ENCODE results near the gene BRSK2.
A peak's percentile ranks its signal among the peaks of the same experiment; 100 is the strongest.

BRSK2 gene

DNA sequence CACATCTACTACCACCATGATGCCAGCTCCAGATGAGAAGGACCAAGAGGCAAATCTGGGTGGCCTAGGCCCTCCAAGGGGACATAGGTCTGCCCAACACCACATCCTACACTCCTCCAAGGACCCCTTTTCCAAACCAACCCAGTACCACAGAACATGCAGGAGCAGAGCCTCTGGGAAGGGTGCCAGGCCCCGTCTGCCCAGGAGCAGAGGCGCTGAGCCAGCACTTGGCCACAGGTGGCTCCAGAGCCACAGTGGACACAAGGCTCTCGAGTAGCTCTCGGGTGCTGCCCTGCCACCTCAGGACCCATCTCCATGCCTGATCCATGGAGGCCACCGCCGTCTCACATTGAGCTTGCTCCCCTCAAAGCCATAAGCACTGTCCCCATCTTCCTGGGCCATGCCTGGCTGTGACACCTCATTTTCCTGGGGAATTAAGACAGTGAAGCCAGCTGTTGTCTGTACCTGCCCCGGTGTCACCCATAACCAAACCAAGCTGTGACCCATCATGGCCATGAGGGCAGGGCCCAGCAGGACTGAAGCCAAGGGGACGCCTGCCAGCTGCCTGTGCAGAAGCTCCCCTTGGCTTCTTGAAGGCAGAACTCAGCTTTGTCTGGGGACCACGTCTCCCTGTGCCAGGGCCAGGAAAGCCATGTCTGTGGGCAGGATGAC, 89.4 kb downstream of the BRSK2 start:
- no peak for DNase-seq

DNA sequence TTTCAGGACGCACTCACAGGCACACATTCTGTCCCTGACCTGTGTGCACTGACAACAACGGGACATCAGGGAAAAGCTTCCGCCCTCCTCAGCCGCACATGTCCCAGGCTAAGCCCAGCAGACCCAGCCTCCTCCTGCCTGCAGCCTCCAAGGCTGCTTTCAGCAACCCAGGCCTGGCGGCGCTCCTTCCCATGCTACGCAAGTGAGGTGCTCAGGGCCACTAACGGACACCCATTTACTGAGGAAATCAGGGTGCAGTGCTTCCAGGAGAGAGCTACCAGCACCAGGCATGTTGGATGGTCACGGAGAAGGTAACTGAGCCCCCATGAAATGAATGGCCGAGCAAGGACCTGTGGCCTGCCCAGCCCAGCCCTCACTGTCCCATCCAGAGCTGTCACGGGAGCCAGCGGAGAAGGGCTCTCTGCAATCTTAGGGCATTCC, 90.0 kb downstream of the BRSK2 start:
- DNase-seq: no peak

DNA sequence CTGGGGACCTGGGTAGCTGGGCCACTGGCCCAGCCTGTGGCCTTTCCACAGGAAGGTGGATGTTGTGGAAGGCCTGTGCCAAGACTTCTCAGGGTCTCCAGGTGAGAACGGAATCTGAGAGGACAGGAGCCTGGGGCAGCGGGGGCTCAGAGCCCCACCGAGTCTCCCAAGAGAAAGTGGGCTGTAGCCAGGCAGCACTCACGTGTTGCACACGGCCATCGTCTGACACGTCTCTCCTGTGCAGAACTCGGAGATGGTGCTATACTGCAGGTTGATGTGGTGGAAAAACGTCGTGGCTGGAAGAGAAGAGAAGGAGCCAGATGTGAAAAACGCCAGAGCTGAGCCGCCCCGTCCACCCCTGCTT, 90.4 kb downstream of the BRSK2 start:
- no peak for DNase-seq

DNA sequence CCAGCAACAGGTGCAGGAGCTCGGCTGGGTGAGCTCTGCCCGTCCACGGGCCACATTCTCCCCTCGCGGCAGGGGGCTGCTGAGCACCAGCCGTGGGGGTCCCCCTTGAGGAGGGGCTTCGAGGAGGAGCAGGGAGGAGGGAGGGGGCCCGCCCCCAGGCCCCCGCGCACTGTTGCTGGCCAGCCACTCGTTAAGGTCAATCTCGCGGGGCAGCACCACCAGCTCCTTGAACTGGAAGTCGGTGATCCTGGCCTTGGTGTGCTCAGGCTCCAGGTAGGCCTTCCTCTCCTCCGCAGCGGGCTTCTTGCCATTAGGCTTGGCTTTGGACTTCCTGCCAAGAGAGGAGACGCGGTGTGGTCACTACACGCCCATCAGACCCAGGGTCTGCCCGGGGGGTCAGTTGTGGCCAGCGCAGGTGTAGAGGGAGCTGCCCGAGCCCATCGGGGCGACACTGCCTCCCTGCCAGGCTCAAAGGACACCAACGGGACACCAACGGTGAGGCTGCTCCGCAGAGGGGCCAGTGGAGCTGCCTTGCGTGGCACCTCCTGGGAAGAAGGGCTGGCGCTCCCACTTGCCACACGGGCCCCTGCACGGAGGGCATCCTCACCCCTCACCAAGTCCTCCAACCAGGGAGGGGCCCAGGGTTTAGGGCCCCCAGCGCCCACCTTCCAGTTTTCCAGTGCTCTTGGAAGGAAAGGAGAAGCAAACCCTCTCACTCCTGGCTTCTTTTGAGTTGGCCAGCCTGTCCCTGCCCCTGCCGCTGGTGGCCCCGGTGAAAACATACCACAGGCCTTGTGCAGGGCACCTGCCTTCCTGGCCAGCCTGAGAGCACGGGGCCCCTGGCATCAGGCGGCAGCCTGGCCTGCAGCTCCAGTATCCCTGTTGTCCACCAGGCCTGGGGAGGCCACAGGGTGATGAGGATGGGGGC, 91.1 kb downstream of the BRSK2 start:
- no peak for DNase-seq

DNA sequence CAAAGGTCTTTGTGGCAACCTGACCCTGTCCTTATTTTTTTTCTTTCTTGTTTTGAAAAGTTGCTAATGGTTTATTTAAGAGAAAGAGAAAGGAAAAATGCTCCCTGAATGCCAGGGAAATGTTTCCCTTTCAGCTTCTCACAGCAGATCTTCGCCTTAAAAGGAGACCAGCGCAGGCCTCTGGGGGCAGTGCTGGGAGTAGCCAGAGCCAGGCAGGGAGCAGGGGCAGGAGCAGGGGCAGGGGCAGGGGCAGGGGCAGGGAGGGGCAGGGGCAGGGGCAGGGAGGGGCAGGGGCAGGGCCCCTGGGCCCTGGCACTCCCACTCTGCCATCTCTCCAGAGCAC, 91.7 kb downstream of the BRSK2 start:
- DNase-seq: no peak

DNA sequence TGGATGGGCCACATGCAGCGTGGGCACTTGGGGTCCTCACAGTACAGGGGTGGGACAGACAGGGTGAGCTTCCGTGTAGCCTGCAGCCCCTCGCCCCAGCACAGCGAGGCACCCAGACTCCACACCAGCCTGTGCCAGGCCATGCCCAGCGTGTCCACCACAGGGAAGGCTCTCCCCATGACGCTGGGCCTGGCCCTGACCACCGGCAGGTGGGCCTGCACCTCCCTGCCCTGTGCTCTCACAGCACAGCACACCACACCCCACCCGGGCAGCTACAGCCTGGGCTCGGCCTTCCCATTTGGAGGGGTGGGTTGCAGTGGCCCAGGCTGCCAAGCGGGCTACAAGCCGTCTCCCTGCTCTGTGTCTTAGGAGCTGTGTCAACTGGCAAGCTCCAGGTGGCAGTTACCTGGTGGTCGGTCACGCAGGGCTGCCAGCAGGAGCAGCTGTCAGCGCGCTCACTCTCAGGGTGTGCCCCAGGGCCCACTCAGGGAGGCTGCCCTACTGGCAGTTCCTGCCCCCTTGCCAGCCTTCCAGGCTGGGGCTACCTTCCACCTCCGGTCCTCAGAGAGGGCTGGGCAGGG, 92.2 kb downstream of the BRSK2 start:
- DNase-seq: no peak

DNA sequence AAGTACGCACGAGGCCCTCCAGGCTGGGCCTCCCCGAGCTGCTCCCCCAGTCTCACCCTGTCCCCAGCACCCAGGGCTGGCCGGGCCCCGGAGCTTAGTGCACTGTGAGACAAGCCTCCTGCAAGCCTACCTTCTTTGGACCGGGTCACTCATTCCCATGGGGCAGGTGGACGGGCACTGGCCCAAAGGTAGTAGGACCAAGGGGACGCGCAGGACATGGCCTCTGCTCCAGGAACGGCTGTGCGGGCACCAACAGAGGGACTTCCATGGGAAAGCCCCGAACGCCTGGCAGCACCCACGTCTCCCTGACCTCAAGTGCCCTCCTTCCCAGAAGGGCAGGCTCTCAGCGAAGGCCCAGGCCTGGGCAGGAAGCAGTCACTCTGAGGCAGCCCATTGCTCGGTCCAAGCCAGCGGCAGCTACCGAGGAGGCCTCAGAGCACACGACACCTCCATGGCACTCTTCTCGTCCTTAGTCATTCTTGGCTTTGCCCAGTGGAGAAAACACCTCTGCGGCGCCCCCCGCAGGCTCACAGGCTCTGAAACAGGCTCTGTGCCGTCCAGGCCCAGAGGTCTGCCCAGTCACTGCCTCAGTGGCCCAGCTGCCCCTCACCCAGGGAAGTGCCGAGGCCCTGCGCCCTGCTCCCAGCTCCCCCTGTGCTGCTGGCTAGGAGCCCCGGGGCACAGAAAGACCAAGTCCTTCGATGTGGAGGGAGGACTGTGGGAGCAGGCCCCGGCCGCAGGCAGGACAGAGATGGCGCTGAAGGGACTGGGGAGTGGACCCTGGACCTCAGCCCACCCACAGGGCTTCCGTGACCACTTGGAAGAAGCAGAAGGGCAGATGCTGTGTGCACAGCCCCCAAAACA, 93.1 kb downstream of the BRSK2 start:
- DNase-seq: no peak

DNA sequence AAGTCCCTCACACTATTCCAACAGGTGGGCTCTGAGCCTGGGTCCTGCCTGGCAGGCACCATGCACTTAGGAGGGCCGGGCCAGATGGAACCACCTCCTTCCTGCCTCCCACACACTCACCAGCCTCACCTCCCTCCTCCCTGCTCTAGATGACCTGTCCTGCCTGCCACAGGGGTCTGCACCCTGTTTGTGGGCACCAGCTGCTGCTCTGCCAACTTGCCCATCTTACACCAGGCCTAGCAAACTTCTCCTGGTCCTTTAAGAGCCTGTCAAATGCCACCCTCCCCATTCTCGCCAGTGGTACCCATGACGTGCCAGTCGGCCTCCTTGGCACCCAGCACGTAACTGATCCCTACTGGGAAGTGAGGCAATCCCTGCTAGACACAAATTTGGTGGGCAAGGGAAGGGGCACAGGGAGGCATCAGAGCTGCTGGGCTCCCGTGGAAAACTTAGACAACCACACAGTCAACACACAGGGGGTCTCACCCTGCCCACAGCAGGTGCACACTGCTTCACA, 93.8 kb downstream of the BRSK2 start:
- no peak for DNase-seq

DNA sequence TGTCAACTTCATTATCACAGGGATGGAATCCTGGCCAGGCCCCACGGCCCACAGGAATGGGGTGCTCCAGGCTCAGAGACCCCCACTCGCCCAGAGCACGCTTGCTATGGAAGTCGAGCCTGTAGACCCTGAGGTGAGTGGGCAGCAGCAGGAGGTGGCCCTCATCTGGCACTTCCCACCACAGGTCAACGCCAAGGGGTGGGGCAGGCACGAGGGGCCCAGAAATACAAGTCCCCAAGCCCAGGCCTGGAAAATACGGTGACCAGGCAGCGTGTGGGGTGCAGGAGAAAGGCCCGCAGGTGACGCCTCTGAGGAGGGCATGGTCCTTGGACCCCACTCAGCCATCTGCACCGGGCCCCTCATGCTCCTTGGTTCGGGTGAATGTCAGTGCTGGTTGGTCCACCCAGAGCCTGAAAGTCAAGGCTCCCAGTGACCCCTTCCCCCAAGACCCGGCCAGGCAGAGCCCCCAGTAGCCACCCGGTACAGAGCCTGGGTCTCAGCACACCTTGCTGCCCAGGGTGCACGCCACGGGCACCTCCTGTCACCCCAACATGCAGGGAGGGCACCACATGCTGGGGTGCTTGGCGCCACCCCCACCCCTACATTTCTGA, 94.4 kb downstream of the BRSK2 start:
- DNase-seq: no peak

DNA sequence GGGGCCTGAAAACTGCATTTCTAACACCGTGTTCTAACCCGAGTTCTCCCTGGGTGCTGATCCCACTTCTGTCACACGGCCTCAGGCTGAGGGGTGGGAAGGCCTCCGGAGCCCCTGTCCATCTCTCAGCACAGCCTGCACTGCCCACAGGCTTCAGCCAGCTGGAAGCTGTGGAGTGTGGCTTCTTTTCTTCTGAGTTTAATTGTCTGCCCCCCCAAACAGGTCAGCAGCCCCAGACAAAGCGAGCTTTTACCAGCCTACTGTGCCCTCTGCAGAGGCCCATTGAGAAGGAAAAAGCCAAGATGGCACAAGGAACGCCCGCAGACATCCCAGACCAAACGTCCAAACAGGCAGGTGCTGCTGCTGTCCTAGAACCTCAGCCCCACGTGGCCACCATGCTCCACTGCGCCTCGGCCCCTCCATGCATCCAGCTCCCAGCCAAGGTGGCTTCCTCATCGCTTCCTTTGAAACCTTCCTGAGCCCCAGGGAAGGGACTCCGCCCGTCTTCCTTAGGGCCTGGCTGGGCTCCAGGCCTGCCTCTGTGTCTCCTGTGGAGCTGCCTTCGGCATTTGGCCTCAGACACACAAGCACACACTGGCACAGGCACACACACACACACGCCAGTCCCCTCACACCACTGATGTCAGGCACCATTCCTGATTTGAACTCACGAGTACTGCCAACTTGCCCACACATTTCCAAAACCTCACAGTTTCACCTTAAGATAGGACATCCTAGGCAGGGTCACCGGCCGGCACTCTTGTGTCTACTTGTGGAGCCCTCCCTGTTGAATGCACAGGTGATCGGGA, 95.2 kb downstream of the BRSK2 start:
- peak in 1 of 56 donors; percentile 24 for DNase-seq

DNA sequence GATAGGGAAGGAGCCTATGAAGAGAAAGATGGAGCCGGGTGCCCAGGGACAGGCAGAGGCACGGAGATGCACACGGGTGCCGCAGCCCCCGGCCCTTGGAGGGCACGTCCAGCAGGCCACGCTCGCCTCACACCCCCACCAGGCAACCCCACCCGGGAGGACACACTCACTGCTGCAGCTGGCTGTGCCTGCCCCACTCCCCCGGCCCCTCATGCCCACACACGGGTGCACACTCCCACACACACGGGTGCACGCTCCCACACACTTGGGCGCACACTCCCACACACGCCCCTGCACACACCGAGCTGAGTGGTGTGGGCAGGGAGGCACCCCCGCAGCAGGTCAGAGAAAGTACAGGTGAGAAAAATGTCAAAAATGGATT, 95.8 kb downstream of the BRSK2 start:
- peak in 1 of 56 donors; percentile 60 for DNase-seq

DNA sequence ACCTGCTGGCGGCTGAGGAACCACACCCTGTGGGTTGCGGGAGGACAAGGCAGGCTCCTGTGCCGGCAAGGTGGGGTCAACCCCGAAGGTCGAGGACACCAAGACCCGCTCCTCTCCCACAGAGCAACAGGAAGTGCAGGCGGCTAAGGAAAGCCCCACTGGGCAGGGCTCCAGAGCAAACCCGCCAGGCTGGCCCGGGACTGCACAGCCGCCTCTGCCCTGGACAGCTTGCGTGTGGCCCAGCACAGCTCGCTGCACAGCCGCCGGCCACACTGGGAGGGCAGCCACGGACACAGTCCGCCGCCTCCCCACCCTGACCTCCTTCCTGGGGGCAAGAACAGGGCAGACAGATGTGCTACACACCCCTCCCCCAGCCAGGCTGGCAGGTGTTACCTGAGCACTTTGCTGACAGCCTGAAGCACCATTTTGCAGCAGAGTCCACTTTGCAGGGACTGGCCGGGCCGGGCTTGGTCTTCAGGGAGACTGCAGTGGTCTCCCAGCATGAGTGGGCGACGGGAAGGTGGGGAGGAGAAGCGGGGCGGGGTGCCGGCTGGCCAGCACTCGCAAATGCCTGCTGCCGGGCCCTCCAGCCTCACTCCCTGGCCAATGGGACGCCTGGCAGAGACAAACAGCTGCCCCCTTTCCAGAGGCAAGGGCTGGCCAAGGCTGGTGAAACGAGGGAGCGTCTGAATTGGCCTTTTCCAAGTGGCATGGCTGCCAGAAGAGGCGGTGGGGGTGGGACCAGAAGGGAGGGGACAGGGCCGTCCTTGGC, 96.5 kb downstream of the BRSK2 start, which contains the start of gene MOB2:
Gene MOB2, minus strand, starts transcription at position 726 of the 772 bp plus-strand sequence. Its CDS starts 223 bp downstream, at position 503.
- DNase-seq: peak in 21 of 56 donors; percentile 14 to 65 (median 39)

DNA sequence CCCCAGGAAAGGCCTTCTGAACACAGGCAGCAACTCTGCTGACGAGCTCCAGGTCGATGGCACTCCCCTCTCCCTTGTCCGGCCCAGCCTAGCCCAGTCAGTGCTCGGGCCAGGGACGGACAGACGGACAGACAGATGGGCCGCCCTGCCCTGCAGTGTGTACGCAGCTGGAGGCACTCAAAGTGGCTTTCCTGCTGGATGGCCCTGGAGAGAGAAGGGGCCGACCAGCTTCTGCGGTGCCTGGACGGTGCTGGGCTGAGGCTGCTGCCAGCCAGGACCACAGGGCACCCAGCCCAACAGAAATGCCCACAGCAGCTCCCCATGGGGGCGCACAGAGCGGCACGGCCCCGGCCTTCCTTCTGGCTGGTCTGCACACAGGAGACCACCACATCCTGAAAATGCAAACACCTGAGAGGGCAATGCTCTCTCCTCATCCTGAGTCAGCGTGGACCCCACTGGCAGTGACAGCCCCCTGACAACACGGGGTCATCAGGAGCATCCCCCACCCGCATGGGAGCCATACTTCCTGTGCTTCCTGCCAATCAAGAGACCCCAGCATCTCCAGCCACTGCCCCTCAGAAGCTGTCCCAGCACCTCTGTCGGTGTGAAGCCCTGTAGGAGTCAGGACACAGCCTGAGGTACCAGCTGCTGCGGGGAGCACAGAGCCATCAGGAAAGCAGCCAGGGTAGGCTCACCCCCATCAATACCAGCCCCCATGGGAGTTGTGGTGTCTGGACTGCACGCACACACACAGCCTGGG, 97.5 kb downstream of the BRSK2 start:
- no peak for DNase-seq

DNA sequence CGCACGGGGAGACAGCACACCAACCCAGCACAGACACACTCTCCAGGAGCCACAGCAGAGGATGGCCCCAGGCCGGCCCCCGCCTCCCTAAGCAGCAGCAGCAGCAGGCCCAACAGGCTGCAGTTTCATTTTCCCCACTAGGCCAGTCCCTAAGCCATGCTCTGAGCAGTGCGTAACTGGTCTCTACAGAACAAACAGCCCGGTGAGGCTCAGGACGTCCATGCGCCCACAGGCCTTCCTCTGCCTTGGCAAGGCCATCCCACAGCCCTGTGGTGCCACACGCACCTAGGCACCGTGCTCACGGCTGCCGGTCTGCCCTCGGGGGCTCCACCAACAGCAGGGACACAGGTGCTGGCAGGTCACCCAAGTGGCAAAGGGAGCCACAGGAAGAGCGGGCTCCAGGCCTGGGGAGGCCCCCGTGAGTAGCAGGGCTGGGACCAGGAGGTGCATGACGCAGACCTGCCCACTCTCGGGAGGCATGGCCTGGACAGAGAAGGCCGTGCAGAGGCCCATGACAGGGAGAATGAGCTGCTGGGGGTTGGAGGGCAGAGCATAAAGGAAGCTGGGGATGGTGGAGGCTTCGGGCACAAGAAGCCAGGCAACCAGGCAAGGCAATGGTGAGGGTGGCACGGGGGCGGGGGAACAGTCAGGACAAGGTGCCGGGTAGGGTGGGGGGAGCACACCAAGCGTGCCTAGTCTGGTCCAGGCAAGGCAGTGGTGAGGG, 98.3 kb downstream of the BRSK2 start:
- DNase-seq: no peak

DNA sequence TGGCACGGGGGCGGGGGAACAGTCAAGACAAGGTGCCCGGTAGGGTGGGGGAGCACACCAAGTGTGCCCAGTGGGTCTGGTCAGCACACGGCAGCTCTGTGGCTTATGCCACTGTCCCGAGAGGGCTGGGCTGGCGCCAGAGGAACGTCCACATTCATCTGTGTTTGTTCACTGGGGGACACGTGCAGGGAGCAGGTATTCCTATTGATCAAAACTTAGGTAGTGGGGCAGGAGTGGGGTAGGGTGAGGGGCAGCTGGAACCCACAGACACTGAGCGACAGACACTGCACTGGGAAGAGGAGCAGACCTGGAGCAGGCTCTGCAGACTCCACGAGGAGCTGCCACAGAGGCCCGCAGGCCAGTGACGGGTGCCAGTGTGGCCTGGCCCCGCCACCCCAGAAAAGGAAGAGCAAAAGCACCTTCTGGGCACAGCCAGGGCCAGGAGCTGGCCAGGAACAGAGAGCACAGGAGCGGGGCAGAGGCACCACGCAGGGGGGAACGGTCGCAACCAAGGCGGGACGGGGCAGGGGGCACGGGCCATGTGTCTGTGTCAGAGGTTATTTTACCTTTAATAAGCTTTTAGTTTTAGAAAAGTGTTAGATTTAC, 98.9 kb downstream of the BRSK2 start:
- DNase-seq: no peak

DNA sequence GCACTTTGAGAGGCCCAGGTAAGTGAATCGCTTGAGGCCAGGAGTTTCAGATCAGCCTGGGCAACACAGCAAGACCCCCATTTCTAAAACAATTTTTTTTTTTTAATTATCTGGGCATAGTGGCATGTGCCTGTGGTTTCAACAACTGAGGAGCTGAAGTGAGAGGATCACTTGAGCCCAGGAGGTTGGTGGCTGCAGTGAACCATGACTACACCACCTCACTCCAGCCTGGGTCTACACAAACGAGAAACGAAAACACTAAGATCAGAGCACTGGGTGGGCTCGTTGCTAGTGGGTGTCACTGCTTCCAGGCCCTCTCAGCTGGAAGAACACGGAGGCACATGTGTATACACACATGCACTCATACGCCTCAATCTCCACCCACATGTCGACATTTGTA, 100.9 kb downstream of the BRSK2 start:
- DNase-seq: no peak

DNA sequence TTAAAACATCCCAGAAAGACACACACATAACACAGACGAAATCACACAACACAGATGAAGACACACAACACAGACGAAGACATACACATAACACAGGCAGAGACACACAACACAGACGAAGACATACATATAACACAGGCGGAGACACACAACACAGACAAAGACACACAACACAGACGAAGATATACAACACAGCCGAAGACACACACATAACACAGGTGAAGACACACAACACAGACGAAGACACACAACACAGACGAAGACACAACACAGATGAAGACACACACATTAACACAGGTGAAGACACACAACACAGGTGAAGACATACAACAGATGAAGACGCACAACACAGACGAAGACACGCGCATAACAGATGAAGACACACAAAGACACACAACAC, 101.6 kb downstream of the BRSK2 start:
- no peak for DNase-seq

Data from nucleus accumbens (tissue), 56 donors.